AG04450 (cell line): Measurements from ENCODE around the gene ABHD12. TPM values are rescaled to one million over a fixed set of nuclear protein-coding genes. Genes with fewer than 3 reads are reported as not detected.

Source experiments
- CTCF ChIA-PET: fragments of 300-600, 350-600 bp; formaldehyde crosslinking; extraction: SDS; loops from one replicate; lab custom pipeline; 2022; ENCODE audit warnings: antibody characterized with exemption, inconsistent platforms; lab: Charles Lee
- POLR2A ChIA-PET: fragments of 350-600 bp; formaldehyde crosslinking; extraction: SDS; loops from one replicate; lab custom pipeline; 2021; ENCODE audit warnings: antibody characterized with exemption, inconsistent platforms; lab: Yijun Ruan, JAX
- DNase-seq: peaks from one replicate; pipeline ENCODE4 v3.0.0-alpha.2; 2011; ENCODE audit warnings: low read depth, low spot score
- H3K27ac ChIP-seq: one replicate; pipeline ENCODE4 v1.5.1; 2012; ENCODE audit warnings: low read depth, low read length, control low read depth
- H3K27me3 ChIP-seq: one replicate; pipeline ENCODE4 v1.6.0; 2012; ENCODE audit warnings: low read length; ENCODE audit not compliant: control insufficient read depth, insufficient read depth
- H3K4me3 ChIP-seq: 2 replicates; pipeline ENCODE4 v1.5.1; 2011; ENCODE audit warnings: mild to moderate bottlenecking, low read depth, low read length, control low read depth
- H3K9me3 ChIP-seq: 2 replicates; pipeline ENCODE4 v1.5.1; 2012; ENCODE audit warnings: low read length; ENCODE audit not compliant: control insufficient read depth, insufficient read depth
- CTCF ChIP-seq: IDR thresholded peaks from 2 replicates; pipeline ENCODE4 v1.5.1; 2011; ENCODE audit warnings: low read depth, low read length, control low read depth, inconsistent platforms
- polyA plus RNA-seq: library from polyadenylated mRNA; depleted of rRNA; stranded (reverse); fragments of >200 nt; gene quantifications from 2 replicates; pipeline ENCODE4 v1.2.3, GENCODE V29; 2011

Gene ABHD12
- polyA plus RNA-seq, 1 experiment: 33.6 TPM

- no peaks in the 10 kb centered on the region for H3K27me3 ChIP-seq
- ChIA-PET POLR2A (no interaction called here), CTCF (interaction anchor here (0.8 kb wide), 1 partner anchor 36 kb away, joined by 3 read pairs; no protein-coding TSS in a partner anchor)
- no peak overlapping the region for H3K4me3 ChIP-seq
- DNase-seq: no peak
- TF ChIP-seq CTCF: no peak
- H3K27ac ChIP-seq: no peak overlapping the region
- H3K9me3 ChIP-seq: no peaks in the 10 kb centered on the region
Observed at GRCh38 chr20:25319241-25320034, 71.2 kb downstream of the ABHD12 start.

- TF ChIP-seq CTCF: no peak
- DNase-seq: no peak
- Histone ChIP-seq H3K9me3 (no peaks in the 10 kb centered on the region), H3K27me3 (no peaks in the 10 kb centered on the region), H3K27ac (no peak overlapping the region), H3K4me3 (no peak overlapping the region)
- ChIA-PET POLR2A (no interaction called here), CTCF (interaction anchor here (0.8 kb wide), 1 partner anchor 37 kb away, joined by 3 read pairs; no protein-coding TSS in a partner anchor)
Observed at GRCh38 chr20:25318471-25319240, 72.0 kb downstream of the ABHD12 start.

- CTCF ChIA-PET: interaction anchor here (1.1 kb wide), 1 partner anchor 81 kb away, joined by 4 read pairs; no protein-coding TSS in a partner anchor
- no peak for DNase-seq
- no peak for TF ChIP-seq CTCF
- POLR2A ChIA-PET: no interaction called here
- Histone ChIP-seq H3K27ac (no peak overlapping the region), H3K27me3 (no peaks in the 10 kb centered on the region), H3K9me3 (no peaks in the 10 kb centered on the region), H3K4me3 (no peak overlapping the region)
Observed at GRCh38 chr20:25317351-25318075, 73.1 kb downstream of the ABHD12 start.

GRCh38 chr20:25316506-25317190 lies 74.0 kb downstream of the ABHD12 start:
- no peak for DNase-seq
- TF ChIP-seq CTCF: no peak
- no peaks in the 10 kb centered on the region for H3K9me3 ChIP-seq
- no peak overlapping the region for H3K27ac ChIP-seq
- no peaks in the 10 kb centered on the region for H3K27me3 ChIP-seq
- ChIA-PET POLR2A (no interaction called here), CTCF (interaction anchor here (1.1 kb wide), 1 partner anchor 82 kb away, joined by 4 read pairs; no protein-coding TSS in a partner anchor)
- H3K4me3 ChIP-seq: no peak overlapping the region
